Effector memory CD8-positive, alpha-beta T cell (primary cell): ENCODE data around the gene OVCA2.

Experiments used
- ATAC-seq: fragments of 150-1000 bp; cut with Tn5 transposase; replicated peaks from 2 replicates; pipeline ENCODE4 v1.10.0; 2021; ENCODE audit warnings: mild to moderate bottlenecking, moderate library complexity
- DNase-seq, 3 experiments: peaks; one replicate each; pipeline ENCODE4 v3.0.0; 2021
- H3K27ac Mint-ChIP-seq, 2 donors: one replicate each; pipeline ENCODE4 v1.8.0; 2022; ENCODE audit warnings: mild to moderate bottlenecking in 2 of 2, mixed read lengths in 2 of 2, moderate library complexity in 2 of 2
- H3K27me3 Mint-ChIP-seq, 2 donors: one replicate each; pipeline ENCODE4 v1.8.0; 2022; ENCODE audit warnings: mixed read lengths in 2 of 2
- H3K36me3 Mint-ChIP-seq: one replicate; pipeline ENCODE4 v1.8.0; 2022; ENCODE audit warnings: mild to moderate bottlenecking, moderate library complexity, mixed read lengths; ENCODE audit not compliant: insufficient read depth
- H3K4me1 Mint-ChIP-seq, 2 donors: one replicate each; pipeline ENCODE4 v1.8.0; 2022; ENCODE audit warnings: low read depth in 2 of 2, mixed read lengths in 2 of 2
- H3K4me3 Mint-ChIP-seq, 2 donors: one replicate each; pipeline ENCODE4 v1.8.0; 2022; ENCODE audit warnings: mild to moderate bottlenecking in 2 of 2, mixed read lengths in 2 of 2, moderate library complexity in 2 of 2
- H3K9me3 Mint-ChIP-seq, 2 donors: one replicate each; pipeline ENCODE4 v1.8.0; 2022; ENCODE audit warnings: mixed read lengths in 2 of 2
- total RNA-seq, 9 experiments: gene quantifications; one replicate each; lab custom pipeline; 2026; lab: John Stamatoyannopoulos, UW

The OVCA2 gene
- 0 reads per million in 9 experiments for total RNA-seq

GRCh38 chr17:2041561-2042389 lies at the start of gene OVCA2:
TSS of gene OVCA2 (plus strand) at chr17:2042022. CDS start at chr17:2042048, 26 bp downstream.
- H3K4me1 Mint-ChIP-seq: peaks cover 15 to 23% of the 10 kb centered on the region in 2 donors
- peak within 1 kb of the TSS; percentile 96 to 98 for H3K27ac Mint-ChIP-seq
- peaks cover 39% of the 10 kb centered on the region for H3K36me3 Mint-ChIP-seq
- peak within 1 kb of the TSS; percentile 90 to 91 for H3K4me3 Mint-ChIP-seq
- ATAC-seq (peak; percentile 94), DNase-seq (peak; percentile 96 to 98 (median 97))
- H3K27me3 Mint-ChIP-seq: no peaks in the 10 kb centered on the region
- H3K9me3 Mint-ChIP-seq: no peaks in the 10 kb centered on the region

DNA sequence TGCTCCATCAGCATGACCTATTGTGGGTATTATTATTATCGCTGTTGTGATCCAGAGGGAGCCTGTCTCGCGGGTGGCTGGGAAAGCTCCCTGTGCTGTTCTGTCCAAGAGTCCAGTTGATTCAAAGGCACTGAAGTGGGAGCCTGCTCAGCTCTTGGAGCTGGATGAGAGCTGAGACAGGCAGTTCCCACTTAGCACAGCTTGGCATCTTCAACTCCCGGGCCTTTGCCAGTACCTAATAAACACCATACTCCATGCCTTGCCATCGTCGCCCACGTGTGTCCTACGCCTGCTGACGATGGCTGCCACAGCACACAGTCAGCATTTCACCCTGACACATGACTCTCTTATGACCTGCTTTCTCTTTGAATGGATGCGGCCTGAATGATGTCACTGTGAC lies 49.3 kb upstream of the OVCA2 start:
- H3K4me1 Mint-ChIP-seq: no peaks in the 10 kb centered on the region
- no peaks in the 10 kb centered on the region for H3K9me3 Mint-ChIP-seq
- H3K36me3 Mint-ChIP-seq: peaks cover 4% of the 10 kb centered on the region
- H3K27ac Mint-ChIP-seq: no peak overlapping the region
- ATAC-seq: no peak
- no peak for DNase-seq
- H3K27me3 Mint-ChIP-seq: peaks cover 53 to 56% of the 10 kb centered on the region in 2 donors
- H3K4me3 Mint-ChIP-seq: no peak overlapping the region

DNA sequence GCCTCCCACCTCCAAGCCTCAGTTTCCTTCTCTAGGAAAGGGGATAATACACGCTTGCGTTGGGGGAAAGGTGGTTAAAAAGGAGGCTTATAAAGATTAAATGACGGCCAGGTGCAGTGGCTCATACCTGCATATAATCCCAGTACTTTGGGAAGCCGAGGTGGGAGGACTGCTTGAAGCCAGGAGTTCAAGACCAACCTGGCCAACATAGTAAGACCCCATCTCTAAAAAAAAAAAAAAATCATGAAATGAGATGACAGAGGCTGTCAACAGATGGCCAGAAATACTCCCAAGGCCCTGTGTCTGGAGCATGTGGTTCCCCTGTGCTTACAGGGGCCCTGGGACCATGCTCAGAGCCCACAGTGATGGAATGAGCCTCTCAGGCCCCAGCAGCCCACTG lies 47.1 kb upstream of the OVCA2 start:
- Mint-ChIP-seq H3K4me3 (no peak overlapping the region), H3K9me3 (no peaks in the 10 kb centered on the region), H3K27me3 (peaks cover 53 to 61% of the 10 kb centered on the region in 2 donors), H3K36me3 (peaks cover 9% of the 10 kb centered on the region), H3K4me1 (no peaks in the 10 kb centered on the region), H3K27ac (peak overlapping the region; percentile 15 to 49)
- DNase-seq: no peak
- no peak for ATAC-seq

DNA sequence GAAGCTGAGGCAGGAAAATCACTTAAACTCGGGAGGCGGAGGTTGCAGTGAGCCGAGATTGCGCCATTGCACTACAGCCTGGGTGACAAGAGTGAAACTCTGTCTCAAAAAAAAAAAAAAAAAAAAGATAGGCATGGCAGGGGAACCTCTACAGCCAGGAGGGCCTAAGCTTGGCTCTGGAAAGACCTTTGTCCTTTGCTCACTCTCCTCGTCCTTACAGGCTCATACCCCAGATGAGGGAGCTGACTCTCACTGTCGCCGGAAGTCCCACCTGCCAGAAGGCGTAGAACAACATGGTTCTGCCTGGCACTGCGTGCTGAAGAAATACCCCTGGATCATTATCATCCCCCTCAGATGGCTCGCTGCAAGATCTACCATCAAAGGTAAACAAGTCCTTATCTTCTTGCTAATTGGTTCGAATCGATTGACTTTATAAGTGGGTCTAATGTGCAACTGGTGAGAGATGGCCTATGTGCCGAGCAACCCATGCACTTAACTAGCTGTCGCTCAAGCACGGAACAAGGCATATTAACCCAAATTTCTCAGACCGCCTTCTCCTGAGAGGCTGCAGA lies 46.4 kb upstream of the OVCA2 start:
- no peaks in the 10 kb centered on the region for H3K4me1 Mint-ChIP-seq
- no peak overlapping the region for H3K4me3 Mint-ChIP-seq
- H3K9me3 Mint-ChIP-seq: no peaks in the 10 kb centered on the region
- no peak for DNase-seq
- peaks cover 59 to 67% of the 10 kb centered on the region in 2 donors for H3K27me3 Mint-ChIP-seq
- peak overlapping the region in 1 of 2 donors; percentile 15 for H3K27ac Mint-ChIP-seq
- ATAC-seq: no peak
- peaks cover 10% of the 10 kb centered on the region for H3K36me3 Mint-ChIP-seq

DNA sequence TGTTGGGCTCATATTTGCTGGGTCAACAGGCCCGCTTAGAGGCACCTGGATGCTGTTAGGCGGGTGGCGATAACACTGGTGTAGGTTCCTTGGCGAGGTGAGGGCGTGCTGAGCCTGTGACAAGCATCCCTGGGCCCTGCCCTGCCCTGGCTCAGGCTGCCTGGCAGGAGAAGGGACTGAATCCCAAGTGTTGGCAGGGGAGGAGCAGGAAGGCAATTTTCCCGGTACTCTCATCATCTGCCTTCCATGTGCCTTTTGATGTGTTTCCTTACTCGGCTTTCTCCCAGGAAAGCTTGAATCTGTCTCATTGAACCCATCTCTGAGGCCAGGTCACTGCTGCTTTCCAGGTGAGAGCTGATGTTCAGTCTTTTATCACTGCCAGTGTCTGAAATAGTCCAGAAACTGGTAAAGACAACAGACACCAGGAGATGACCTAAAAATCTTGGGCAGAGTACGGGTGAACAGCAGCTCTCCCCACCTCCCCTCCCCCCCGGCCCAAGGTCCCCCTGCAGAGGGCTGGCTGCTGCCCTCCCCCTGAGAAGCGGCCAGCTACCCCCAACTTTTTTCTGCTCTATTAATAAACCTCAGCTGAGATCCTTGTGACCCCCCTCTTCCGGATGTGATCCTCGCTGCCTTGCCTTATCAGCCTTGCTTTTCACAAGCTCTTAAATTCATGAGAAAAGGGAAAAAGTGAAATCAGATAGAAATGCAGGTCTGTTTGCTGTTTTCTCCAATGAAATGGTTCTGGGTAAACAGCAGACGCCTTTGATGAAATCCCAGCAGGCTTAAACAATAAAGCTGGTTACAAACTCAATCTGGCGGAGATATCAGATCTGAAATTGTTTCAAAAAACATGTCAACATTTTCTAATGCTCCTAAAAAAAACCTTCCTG lies 45.7 kb upstream of the OVCA2 start:
- Mint-ChIP-seq H3K36me3 (peaks cover 10% of the 10 kb centered on the region), H3K4me1 (no peaks in the 10 kb centered on the region), H3K9me3 (no peaks in the 10 kb centered on the region), H3K27ac (no peak overlapping the region), H3K4me3 (no peak overlapping the region), H3K27me3 (peaks cover 56 to 65% of the 10 kb centered on the region in 2 donors)
- no peak for DNase-seq
- no peak for ATAC-seq

- ATAC-seq: no peak
- Mint-ChIP-seq H3K36me3 (peaks cover 9% of the 10 kb centered on the region), H3K9me3 (no peaks in the 10 kb centered on the region), H3K4me3 (no peak overlapping the region), H3K4me1 (no peaks in the 10 kb centered on the region), H3K27ac (no peak overlapping the region), H3K27me3 (peaks cover 54 to 58% of the 10 kb centered on the region in 2 donors)
- DNase-seq: no peak
These were observed 45.0 kb upstream of the OVCA2 start for GRCh38 chr17:1996800-1997288.

GRCh38 chr17:1997289-1997926 lies 44.4 kb upstream of the OVCA2 start:
- no peak for DNase-seq
- Mint-ChIP-seq H3K4me1 (no peaks in the 10 kb centered on the region), H3K9me3 (no peaks in the 10 kb centered on the region), H3K27me3 (peaks cover 54 to 59% of the 10 kb centered on the region in 2 donors), H3K27ac (no peak overlapping the region), H3K36me3 (peaks cover 6% of the 10 kb centered on the region), H3K4me3 (no peak overlapping the region)
- ATAC-seq: no peak

GRCh38 chr17:1997927-1998742 lies 43.7 kb upstream of the OVCA2 start:
- Mint-ChIP-seq H3K9me3 (no peaks in the 10 kb centered on the region), H3K4me1 (no peaks in the 10 kb centered on the region), H3K36me3 (peaks cover 6% of the 10 kb centered on the region), H3K27ac (no peak overlapping the region), H3K27me3 (peaks cover 54 to 67% of the 10 kb centered on the region in 2 donors), H3K4me3 (no peak overlapping the region)
- no peak for DNase-seq
- ATAC-seq: peak; percentile 24

GRCh38 chr17:1999557-2000251 lies 42.1 kb upstream of the OVCA2 start:
- Mint-ChIP-seq H3K27ac (peak overlapping the region in 1 of 2 donors; percentile 0), H3K4me1 (no peaks in the 10 kb centered on the region), H3K27me3 (peaks cover 44 to 62% of the 10 kb centered on the region in 2 donors), H3K9me3 (no peaks in the 10 kb centered on the region), H3K4me3 (peak overlapping the region; percentile 24 to 35), H3K36me3 (peaks cover 6% of the 10 kb centered on the region)
- ATAC-seq (no peak), DNase-seq (no peak)

DNA sequence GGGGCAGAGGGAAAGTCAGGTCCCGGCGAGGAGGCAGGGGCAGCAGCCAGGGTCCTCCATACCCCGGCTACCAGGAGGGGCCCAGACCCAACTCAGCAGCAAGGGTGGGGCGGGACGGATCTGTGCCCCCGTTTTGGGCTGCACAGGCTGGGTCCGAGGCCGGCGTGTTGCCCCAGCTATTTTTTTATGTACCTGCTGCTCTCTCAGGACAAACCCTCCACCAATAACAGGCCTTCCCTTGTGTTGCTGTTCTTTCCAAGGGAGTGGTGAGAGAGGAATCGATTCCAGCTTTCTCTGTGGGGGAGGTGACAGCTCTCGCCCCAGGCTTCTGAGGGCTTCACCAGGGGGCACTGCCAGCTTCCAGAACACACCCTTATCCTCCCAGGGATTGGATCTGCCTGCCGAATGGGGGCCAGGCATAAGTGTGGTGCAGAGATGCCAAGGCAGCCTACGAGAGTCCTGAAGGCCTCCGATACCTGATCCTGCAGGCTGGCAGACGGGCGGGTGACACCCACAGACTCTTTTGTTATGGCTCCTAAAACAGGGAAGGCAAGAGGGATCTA lies 39.0 kb upstream of the OVCA2 start:
- H3K4me3 Mint-ChIP-seq: no peak overlapping the region
- H3K27me3 Mint-ChIP-seq: peaks cover 21 to 35% of the 10 kb centered on the region in 2 donors
- no peaks in the 10 kb centered on the region for H3K9me3 Mint-ChIP-seq
- no peak overlapping the region for H3K27ac Mint-ChIP-seq
- peaks cover 6% of the 10 kb centered on the region for H3K36me3 Mint-ChIP-seq
- H3K4me1 Mint-ChIP-seq: no peaks in the 10 kb centered on the region
- DNase-seq: no peak
- no peak for ATAC-seq

DNA sequence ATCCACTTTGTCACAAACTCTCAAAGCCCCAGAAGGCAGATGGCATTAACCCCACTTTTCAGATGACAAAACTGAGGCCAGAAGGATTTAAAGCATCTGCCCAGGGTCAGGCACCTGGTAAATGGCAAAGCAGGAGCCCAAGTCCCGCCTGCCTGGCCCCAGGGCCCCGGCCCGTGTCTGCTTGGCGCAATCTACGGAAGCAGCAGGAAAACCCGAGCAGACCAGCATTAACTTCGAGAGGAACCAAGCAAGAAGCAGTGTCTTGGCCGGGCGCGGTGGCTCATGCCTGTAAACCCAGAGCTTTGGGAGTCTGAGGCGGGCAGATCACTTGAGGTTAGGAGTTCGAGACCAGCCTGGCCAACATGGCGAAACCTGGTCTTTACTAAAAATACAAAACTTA lies 38.3 kb upstream of the OVCA2 start:
- no peaks in the 10 kb centered on the region for H3K4me1 Mint-ChIP-seq
- no peak for DNase-seq
- ATAC-seq: no peak
- H3K4me3 Mint-ChIP-seq: no peak overlapping the region
- peaks cover 21 to 35% of the 10 kb centered on the region in 2 donors for H3K27me3 Mint-ChIP-seq
- H3K9me3 Mint-ChIP-seq: no peaks in the 10 kb centered on the region
- peaks cover 6% of the 10 kb centered on the region for H3K36me3 Mint-ChIP-seq
- no peak overlapping the region for H3K27ac Mint-ChIP-seq
